HCT116 (cell line): ENCODE data around the gene ATP1A2. TPM values are rescaled to one million over a fixed set of nuclear protein-coding genes. Genes with fewer than 3 reads are reported as not detected.

Experiments used
- ATAC-seq: fragments of 200-7000 bp; cut with Tn5 transposase; 2 replicates; pipeline ENCODE4 v1.9.1; 2020; ENCODE audit warnings: mild to moderate bottlenecking, moderate library complexity
- BruUV-seq: library from RNA; stranded (reverse); fragments of 400-500 nt; replicated peaks from 2 replicates; lab custom pipeline; 2021; lab: Mats Ljungman, UMichigan
- CTCF ChIA-PET: fragments of 300-600 bp; sonication (Branson Sonifier 250); formaldehyde crosslinking; loops from one replicate; lab custom pipeline; 2021; ENCODE audit warnings: antibody characterized with exemption; lab: Charles Lee
- POLR2A ChIA-PET: fragments of 300-600, 350-600 bp; sonication (Branson Sonifier 250); formaldehyde crosslinking; loops from one replicate; lab custom pipeline; 2021; ENCODE audit warnings: antibody characterized with exemption; lab: Charles Lee
- RAD21 ChIA-PET, 2 experiments: fragments of 300-600 bp; sonication (Branson Sonifier 250); formaldehyde crosslinking; loops; one replicate each; lab custom pipeline; 2023; ENCODE audit warnings: low total read pairs in 2 of 2; ENCODE audit not compliant: uncharacterized antibody in 2 of 2, unreplicated experiment in 2 of 2, low non-redundant PET in 1 of 2; lab: Charles Lee
- DNase-seq: peaks from one replicate; pipeline ENCODE4 v3.0.0-alpha.2; 2010; ENCODE audit warnings: low read depth, low spot score
- H2AFZ ChIP-seq: fragments of 200-600 bp; shearing (Covaris generic), sonication (generic); 2 replicates; pipeline ENCODE4 v1.6.1; 2017; ENCODE audit warnings: low read depth, mixed run types, mixed read lengths, antibody characterized with exemption, low read length; ENCODE audit not compliant: poor library complexity, severe bottlenecking
- H3K27ac ChIP-seq: 2 replicates; pipeline ENCODE4 v1.5.1; 2012; ENCODE audit warnings: low read depth, low read length
- H3K27me3 ChIP-seq: fragments of 200-600 bp; sonication (generic); 2 replicates; pipeline ENCODE4 v1.6.1; 2016; ENCODE audit warnings: mixed run types, low read length, mixed read lengths; ENCODE audit not compliant: insufficient read depth
- H3K36me3 ChIP-seq, 2 experiments: fragments of 200-500 bp in 1 of 2; fragments of 200-600 bp in 1 of 2; sonication (Bioruptor generic) in 1 of 2; sonication (generic) in 1 of 2; 2 replicates each; pipeline versions ENCODE4 v1.5.1 to v1.6.1; 2014 to 2016; ENCODE audit warnings: low read length in 2 of 2, inconsistent platforms in 1 of 2, mixed read lengths in 1 of 2, mixed run types in 1 of 2; ENCODE audit not compliant: insufficient read depth in 2 of 2, control insufficient read depth in 1 of 2
- H3K4me1 ChIP-seq, 2 experiments: fragments of 200-600 bp in 1 of 2; sonication (generic) in 1 of 2; 2 replicates each; pipeline versions ENCODE4 v1.5.1 to v1.6.1; 2012 to 2017; ENCODE audit warnings: low read length in 2 of 2, inconsistent platforms in 1 of 2, mild to moderate bottlenecking in 1 of 2, mixed read lengths in 1 of 2, mixed run types in 1 of 2, moderate library complexity in 1 of 2; ENCODE audit not compliant: insufficient read depth in 2 of 2, control insufficient read depth in 1 of 2
- H3K4me2 ChIP-seq: fragments of 200-600 bp; sonication (generic); 2 replicates; pipeline ENCODE4 v1.6.1; 2017; ENCODE audit warnings: mixed run types, low read length, mixed read lengths
- H3K4me3 ChIP-seq, 2 experiments: fragments of 200-600 bp in 1 of 2; sonication (generic) in 1 of 2; replicated peaks in 1 of 2; 2 replicates each; pipeline ENCODE4 v1.5.1; 2011 to 2016; ENCODE audit warnings: low read length in 2 of 2, control low read depth in 1 of 2, low read depth in 1 of 2, mild to moderate bottlenecking in 1 of 2, mixed read lengths in 1 of 2, mixed run types in 1 of 2
- H3K79me2 ChIP-seq: fragments of 200-600 bp; sonication (generic); 2 replicates; pipeline ENCODE4 v1.6.1; 2017; ENCODE audit warnings: mild to moderate bottlenecking, mixed run types, low read length, moderate library complexity, mixed read lengths; ENCODE audit not compliant: insufficient read depth
- H3K9ac ChIP-seq: fragments of 200-600 bp; sonication (generic); 2 replicates; pipeline ENCODE4 v1.6.1; 2016; ENCODE audit warnings: low read length, mixed read lengths
- H3K9me2 ChIP-seq: fragments of 200-600 bp; sonication (generic), shearing (Covaris generic); 2 replicates; pipeline ENCODE4 v1.6.1; 2017; ENCODE audit warnings: mixed run types, mild to moderate bottlenecking, moderate library complexity; ENCODE audit not compliant: insufficient read depth
- H3K9me3 ChIP-seq, 2 experiments: fragments of 200-500 bp in 1 of 2; fragments of 200-600 bp in 1 of 2; sonication (Bioruptor generic) in 1 of 2; sonication (generic) in 1 of 2; 2 replicates each; pipeline ENCODE4 v1.6.1; 2014 to 2017; ENCODE audit warnings: low read length in 2 of 2, mixed read lengths in 2 of 2, inconsistent platforms in 1 of 2, low read depth in 1 of 2, mild to moderate bottlenecking in 1 of 2, mixed run types in 1 of 2, moderate library complexity in 1 of 2; ENCODE audit not compliant: control insufficient read depth in 1 of 2, insufficient read depth in 1 of 2
- H4K20me1 ChIP-seq: fragments of 200-600 bp; sonication (generic), shearing (Covaris generic); 2 replicates; pipeline ENCODE4 v1.6.1; 2017; ENCODE audit warnings: mixed run types, mild to moderate bottlenecking, moderate library complexity; ENCODE audit not compliant: insufficient read depth
- CBX3 ChIP-seq: IDR thresholded peaks from 2 replicates; pipeline ENCODE4 v1.6.1; 2012; ENCODE audit warnings: low read depth
- EZH2phosphoT487 ChIP-seq: fragments of 200-600 bp; IDR thresholded peaks from 2 replicates; pipeline ENCODE4 v1.6.1; 2018; ENCODE audit warnings: antibody characterized with exemption, borderline replicate concordance
- POLR2A ChIP-seq: IDR thresholded peaks from 2 replicates; pipeline ENCODE4 v1.7.0; 2011; ENCODE audit warnings: borderline replicate concordance; ENCODE audit not compliant: insufficient read depth, insufficient read length; ENCODE audit errors: extremely low read depth
- POLR2AphosphoS5 ChIP-seq: IDR thresholded peaks from 2 replicates; pipeline ENCODE4 v1.6.1; 2011; ENCODE audit warnings: mild to moderate bottlenecking, low read depth, low read length, moderate library complexity
- RAD21 ChIP-seq: IDR thresholded peaks from 2 replicates; pipeline ENCODE4 v1.6.1; 2012; ENCODE audit warnings: low read depth, mild to moderate bottlenecking
- SP1 ChIP-seq: IDR thresholded peaks from 2 replicates; pipeline ENCODE4 v1.6.1; 2012; ENCODE audit warnings: low read depth
- YY1 ChIP-seq: IDR thresholded peaks from 2 replicates; pipeline ENCODE4 v1.6.1; 2011; ENCODE audit warnings: low read length, low read depth, moderate library complexity, mild to moderate bottlenecking; ENCODE audit not compliant: insufficient replicate concordance; ENCODE audit errors: extremely low read depth
- intact Hi-C: fragments of 100-400 bp; cut with micrococcal nuclease; formaldehyde crosslinking; loops from 2 replicates; pipeline ENCODE4 v1.10.0; 2022
- total RNA-seq: library from RNA; stranded (reverse); gene quantifications from one replicate; pipeline ENCODE4 v1.2.1, GENCODE V29; 2021; ENCODE audit not compliant: unreplicated experiment
- TF ChIP-seq, protein P1 (sequence below), 3 experiments: fragments of 200-600 bp in 1 of 3; sonication (generic) in 1 of 3; IDR thresholded peaks in 2 of 3; conservative IDR thresholded peaks in 1 of 3; 2 replicates each; pipeline ENCODE4 v1.5.1; 2012 to 2017; ENCODE audit warnings: low read depth in 2 of 3, low read length in 2 of 3, antibody characterized with exemption in 1 of 3, borderline replicate concordance in 1 of 3, control low read depth in 1 of 3, mild to moderate bottlenecking in 1 of 3, mixed read lengths in 1 of 3, mixed run types in 1 of 3, moderate library complexity in 1 of 3; ENCODE audit not compliant: insufficient read depth in 1 of 3
- TF ChIP-seq, protein P2 (sequence below): IDR thresholded peaks from 2 replicates; pipeline ENCODE4 v1.6.1; 2012

Gene ATP1A2
- total RNA-seq, 1 experiment from 2014 or later = not detected

DNA sequence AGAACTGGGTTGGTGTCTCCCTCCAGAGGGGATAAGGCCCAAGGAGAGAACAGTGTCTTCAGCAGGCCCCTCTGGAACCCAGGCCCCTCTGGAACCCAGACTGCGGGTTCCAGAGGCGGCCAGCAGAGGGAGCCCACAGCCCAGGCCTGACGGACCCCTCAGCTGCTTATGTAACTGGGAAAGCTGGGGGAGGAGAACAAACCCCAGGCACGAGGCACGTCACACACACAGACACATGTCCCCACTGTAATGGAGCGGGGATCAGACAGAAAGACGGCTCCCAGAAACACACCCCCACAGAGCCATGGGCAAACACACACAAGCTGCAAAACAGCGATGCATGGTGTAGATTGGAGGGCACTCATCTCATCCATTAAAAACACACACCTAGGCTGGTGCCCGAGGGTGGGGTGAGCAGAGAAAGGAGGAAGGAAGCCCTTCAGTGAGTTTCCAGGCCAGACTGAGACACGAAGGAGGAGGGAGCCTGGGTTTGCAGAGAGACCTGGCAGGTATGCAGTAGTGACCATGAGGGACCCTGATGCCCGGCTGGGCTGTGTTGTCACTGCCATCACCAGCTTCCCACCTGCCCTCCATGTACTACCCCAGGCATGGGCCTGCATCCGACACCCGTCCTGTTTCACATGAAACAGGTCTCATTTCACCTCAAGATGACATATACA is 14.4 kb upstream of the ATP1A2 start:
- intact Hi-C loops = loop anchor here (1.0 to 5.0 kb wide), 7 partner anchors 62 to 506 kb away; no protein-coding TSS in a partner anchor
- ChIA-PET CTCF (interaction anchor here (0.6 to 4.7 kb wide), 15 partner anchors 8 to 315 kb away, joined by 3 to 59 read pairs (median 4); no protein-coding TSS in a partner anchor), RAD21 (interaction anchor here (0.7 to 1.8 kb wide), 8 partner anchors 55 to 275 kb away, joined by 3 to 10 read pairs (median 5); no protein-coding TSS in a partner anchor), POLR2A (interaction anchor here (1.3 to 1.9 kb wide), 2 partner anchors 119 to 151 kb away, joined by 4 to 5 read pairs; no protein-coding TSS in a partner anchor)
- ATAC-seq (peak; percentile 54), DNase-seq (peak; percentile 64)
- peaks cover 4% of the 10 kb centered on the region; the same call in 1 of the 2 replicates for H3K79me2 ChIP-seq
- no peak overlapping the region for H3K4me3 ChIP-seq
- peak overlapping the region; percentile 32 for H3K9ac ChIP-seq
- no peak overlapping the region; the same call in 1 of the 2 replicates for H3K27ac ChIP-seq
- no peaks in the 10 kb centered on the region for H3K9me2 ChIP-seq
- H3K4me2 ChIP-seq = peak overlapping the region; percentile 43
- no peaks in the 10 kb centered on the region for H4K20me1 ChIP-seq
- BruUV-seq = no TSS peak
- H3K9me3 ChIP-seq = no peaks in the 10 kb centered on the region
- H2AFZ ChIP-seq = no peak overlapping the region
- TF ChIP-seq, protein P1, sequence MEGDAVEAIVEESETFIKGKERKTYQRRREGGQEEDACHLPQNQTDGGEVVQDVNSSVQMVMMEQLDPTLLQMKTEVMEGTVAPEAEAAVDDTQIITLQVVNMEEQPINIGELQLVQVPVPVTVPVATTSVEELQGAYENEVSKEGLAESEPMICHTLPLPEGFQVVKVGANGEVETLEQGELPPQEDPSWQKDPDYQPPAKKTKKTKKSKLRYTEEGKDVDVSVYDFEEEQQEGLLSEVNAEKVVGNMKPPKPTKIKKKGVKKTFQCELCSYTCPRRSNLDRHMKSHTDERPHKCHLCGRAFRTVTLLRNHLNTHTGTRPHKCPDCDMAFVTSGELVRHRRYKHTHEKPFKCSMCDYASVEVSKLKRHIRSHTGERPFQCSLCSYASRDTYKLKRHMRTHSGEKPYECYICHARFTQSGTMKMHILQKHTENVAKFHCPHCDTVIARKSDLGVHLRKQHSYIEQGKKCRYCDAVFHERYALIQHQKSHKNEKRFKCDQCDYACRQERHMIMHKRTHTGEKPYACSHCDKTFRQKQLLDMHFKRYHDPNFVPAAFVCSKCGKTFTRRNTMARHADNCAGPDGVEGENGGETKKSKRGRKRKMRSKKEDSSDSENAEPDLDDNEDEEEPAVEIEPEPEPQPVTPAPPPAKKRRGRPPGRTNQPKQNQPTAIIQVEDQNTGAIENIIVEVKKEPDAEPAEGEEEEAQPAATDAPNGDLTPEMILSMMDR (IDR thresholded peaks at IDR 0.05 in 2 of 3, conservative IDR thresholded peaks at IDR 0.05 in 1 of 3; ENCODE audit: borderline replicate concordance in 1 of 3, insufficient read depth in 1 of 3, low read depth in 2 of 3, low read length in 2 of 3) = peak; percentile 91 to 97 (median 94)
- TF ChIP-seq SP1 = no peak
- peak; percentile 97 for TF ChIP-seq RAD21
- TF ChIP-seq YY1 = peak; percentile 56
- no peak for TF ChIP-seq EZH2phosphoT487
- TF ChIP-seq, protein P2, sequence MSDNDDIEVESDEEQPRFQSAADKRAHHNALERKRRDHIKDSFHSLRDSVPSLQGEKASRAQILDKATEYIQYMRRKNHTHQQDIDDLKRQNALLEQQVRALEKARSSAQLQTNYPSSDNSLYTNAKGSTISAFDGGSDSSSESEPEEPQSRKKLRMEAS = peak; percentile 74
- TF ChIP-seq POLR2AphosphoS5 = peak; percentile 23; the same call in 1 of the 2 replicates
- no peak for TF ChIP-seq CBX3
- TF ChIP-seq POLR2A = no peak
- H3K27me3 ChIP-seq = no peaks in the 10 kb centered on the region
- peaks cover 11 to 36% of the 10 kb centered on the region in 2 experiments for H3K4me1 ChIP-seq
- H3K36me3 ChIP-seq = no peaks in the 10 kb centered on the region
